Stimulated activated naive CD8-positive, alpha-beta T cell treated with anti-CD3 and anti-CD28 coated beads, Interleukin-15, Interleukin-2, amounts not matched to agents 100 ng/mL and 50 ng/mL, for 24 hours (primary cell): ENCODE measurements around the gene ZNF569.
A peak's percentile ranks its signal among the peaks of the same experiment; 100 is the strongest.
"Not testable (repeated sequence)": the region's sequence is repeated elsewhere in the genome, so short reads cannot be mapped to it uniquely, and the experiment has no call there.

Source experiments
- H3K27ac Mint-ChIP-seq: one replicate; pipeline ENCODE4 v1.8.0; 2021; ENCODE audit warnings: mild to moderate bottlenecking, mixed read lengths
- H3K27me3 Mint-ChIP-seq: one replicate; pipeline ENCODE4 v1.8.0; 2021; ENCODE audit warnings: mixed read lengths
- H3K36me3 Mint-ChIP-seq: one replicate; pipeline ENCODE4 v1.8.0; 2021; ENCODE audit warnings: low read depth, mixed read lengths
- H3K4me1 Mint-ChIP-seq: one replicate; pipeline ENCODE4 v1.8.0; 2021; ENCODE audit warnings: low read depth, mixed read lengths
- H3K4me3 Mint-ChIP-seq: one replicate; pipeline ENCODE4 v1.8.0; 2021; ENCODE audit warnings: mild to moderate bottlenecking, mixed read lengths
- H3K9me3 Mint-ChIP-seq: one replicate; pipeline ENCODE4 v1.8.0; 2021; ENCODE audit warnings: mixed read lengths

Gene ZNF569

DNA sequence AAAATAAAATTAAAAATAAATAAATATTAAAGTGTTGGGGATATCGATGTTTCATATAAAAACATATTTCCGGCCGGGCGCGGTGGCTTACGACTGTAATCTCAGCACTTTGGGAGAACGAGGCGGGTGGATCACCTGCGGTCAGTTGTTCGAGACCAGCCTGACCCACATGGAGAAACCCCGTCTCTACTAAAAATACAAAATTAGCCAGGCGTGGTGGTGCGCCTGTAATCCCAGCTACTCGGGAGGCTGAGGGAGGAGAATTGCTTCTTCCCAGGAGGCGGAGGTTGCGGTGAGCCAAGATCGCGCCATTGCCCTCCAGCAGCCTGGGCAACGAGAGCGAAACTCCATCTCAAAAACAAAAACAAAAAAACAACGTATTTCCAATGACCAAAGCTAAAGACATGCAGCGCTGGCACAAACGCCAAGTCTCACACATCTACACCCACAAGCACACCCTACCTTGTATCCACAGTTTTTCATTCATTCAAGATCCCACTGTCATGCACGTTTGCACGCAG, 907 bp downstream of the ZNF569 start:
- Mint-ChIP-seq H3K27ac (peak overlapping the region; percentile 95), H3K36me3 (peaks cover 36% of the 10 kb centered on the region), H3K4me1 (peaks cover 40% of the 10 kb centered on the region), H3K27me3 (no peaks in the 10 kb centered on the region), H3K4me3 (peak overlapping the region; percentile 99), H3K9me3 (peaks cover 19% of the 10 kb centered on the region)

DNA sequence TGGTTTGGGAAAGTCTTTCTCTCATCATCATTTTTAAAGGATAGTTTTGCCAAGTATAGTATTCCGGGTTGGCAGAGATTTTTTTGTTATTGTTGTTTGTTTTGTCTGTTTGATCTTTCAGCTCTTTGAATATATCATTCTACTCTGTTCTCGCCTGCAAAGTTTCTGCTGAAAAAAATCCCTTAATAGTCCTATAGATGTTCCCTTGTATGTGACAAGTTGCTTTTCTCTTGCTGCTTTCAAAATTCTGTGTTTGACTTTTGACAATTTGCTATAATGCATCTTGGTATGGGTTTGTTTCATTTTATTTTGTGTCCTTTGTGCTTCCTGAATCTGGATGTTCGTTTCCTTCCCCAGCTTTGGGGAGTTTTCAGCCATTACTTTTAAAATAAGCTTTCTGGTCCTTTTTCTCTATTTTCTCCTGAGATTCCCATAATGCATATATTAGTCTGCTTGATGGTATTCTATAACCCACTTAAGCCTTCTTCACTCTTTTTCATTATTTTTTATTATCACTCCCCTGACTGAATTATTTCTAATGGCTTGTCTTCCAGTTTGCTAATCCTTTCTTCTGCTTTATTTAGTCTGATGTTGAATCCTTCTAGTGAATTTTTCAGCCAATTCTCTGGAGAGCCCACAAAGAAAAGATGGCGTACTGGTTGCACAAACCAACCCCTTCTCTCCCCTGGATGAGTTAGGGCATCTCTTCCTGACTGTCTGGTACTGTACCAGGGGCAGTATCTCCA, 14.6 kb downstream of the ZNF569 start:
- H3K4me1 Mint-ChIP-seq = no peaks in the 10 kb centered on the region
- H3K36me3 Mint-ChIP-seq = peaks cover 83% of the 10 kb centered on the region
- no peaks in the 10 kb centered on the region for H3K27me3 Mint-ChIP-seq
- H3K27ac Mint-ChIP-seq = no peak overlapping the region
- H3K4me3 Mint-ChIP-seq = no peak overlapping the region
- H3K9me3 Mint-ChIP-seq = peaks cover 69% of the 10 kb centered on the region

DNA sequence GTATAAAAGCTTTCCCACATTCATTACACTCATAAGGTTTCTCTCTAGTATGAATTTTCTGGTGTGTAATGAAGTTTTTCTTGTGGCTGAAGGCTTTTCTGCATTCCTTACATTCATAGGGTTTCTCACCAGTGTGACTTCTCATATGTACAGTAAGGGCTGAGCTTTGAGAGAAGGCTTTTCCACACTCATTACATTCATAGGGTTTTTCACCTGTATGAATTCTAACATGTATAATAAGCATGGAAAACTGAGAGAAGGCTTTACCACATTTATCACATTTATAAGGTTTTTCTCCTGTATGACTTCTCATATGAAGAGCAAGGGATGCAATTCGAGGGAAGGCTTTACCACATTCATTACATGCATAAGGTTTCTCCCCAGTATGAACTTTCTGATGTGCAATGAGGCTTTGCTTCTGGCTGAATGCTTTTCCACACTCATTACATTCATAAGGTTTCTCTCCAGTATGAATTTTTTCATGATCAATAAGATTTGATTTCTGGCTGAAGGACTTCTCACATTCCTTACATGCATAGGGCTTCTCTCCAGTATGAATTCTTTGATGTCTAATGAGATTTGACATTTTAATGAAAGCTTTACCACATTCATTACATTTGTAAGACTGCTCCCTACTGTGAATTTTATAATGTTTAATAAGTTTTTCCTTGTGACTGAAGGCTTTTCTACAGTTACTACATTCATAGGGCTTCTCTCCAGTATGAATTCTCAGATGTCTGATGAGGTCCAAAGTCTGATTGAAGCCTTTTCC, 53.7 kb downstream of the ZNF569 start:
- Mint-ChIP-seq H3K4me1 (no peaks in the 10 kb centered on the region), H3K27me3 (no peaks in the 10 kb centered on the region), H3K4me3 (no peak overlapping the region), H3K9me3 (peaks cover 42% of the 10 kb centered on the region), H3K27ac (no peak overlapping the region), H3K36me3 (peaks cover 75% of the 10 kb centered on the region)

DNA sequence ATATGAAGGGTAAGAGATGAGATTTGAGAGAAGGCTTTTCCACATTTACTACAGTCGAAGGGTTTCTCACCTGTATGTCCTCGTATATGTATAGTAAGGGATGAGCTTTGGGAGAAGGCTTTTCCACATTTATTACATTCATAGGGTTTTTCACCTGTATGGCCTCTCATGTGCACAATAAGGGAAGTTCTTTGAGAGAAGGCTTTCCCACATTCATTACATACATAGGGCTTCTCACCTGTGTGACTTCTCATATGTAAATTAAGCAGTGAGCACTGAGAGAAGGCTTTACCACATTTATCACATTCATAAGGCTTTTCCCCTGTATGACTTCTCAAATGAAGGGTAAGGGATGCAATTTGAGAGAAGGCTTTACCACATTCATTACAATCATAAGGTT, 54.5 kb downstream of the ZNF569 start:
- H3K9me3 Mint-ChIP-seq = peaks cover 41% of the 10 kb centered on the region

DNA sequence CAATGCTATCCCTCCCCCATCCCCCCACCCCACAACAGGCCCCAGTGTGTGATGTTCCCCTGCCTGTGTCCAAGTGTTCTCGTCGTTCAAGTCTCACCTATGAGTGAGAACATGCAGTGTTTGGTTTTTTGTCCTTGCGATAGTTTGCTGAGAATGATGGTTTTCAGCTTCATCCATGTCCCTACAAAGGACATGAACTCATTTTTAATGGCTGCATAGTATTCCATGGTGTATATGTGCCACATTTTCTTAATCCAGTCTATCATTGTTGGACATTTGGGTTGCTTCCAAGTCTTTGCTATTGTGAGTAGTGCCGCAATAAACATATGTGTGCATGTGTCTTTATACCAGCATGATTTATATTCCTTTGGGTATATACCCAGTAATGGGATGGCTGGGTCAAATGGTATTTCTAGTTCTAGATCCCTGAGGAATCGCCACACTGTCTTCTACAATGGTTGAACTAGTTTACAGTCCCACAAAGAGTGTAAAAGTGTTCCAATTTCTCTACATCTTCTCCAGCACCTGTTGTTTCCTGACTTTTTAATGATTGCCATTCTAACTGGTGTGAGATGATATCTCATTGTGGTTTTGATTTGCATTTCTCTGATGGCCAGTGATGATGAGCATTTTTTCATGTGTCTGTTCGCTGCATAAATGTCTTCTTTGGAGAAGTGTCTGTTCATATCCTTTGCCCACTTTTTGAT, 61.0 kb downstream of the ZNF569 start:
- Mint-ChIP-seq H3K9me3 (peaks cover 41% of the 10 kb centered on the region), H3K36me3 (peaks cover 40% of the 10 kb centered on the region)
- not testable (repeated sequence) for H3K4me1 Mint-ChIP-seq, H3K4me3 Mint-ChIP-seq, H3K27me3 Mint-ChIP-seq, H3K27ac Mint-ChIP-seq

More for the DNA sequence above, 54.5 kb downstream of the ZNF569 start:
- no peak overlapping the region for H3K4me3 Mint-ChIP-seq
- peaks cover 75% of the 10 kb centered on the region for H3K36me3 Mint-ChIP-seq
- no peak overlapping the region for H3K27ac Mint-ChIP-seq
- no peaks in the 10 kb centered on the region for H3K4me1 Mint-ChIP-seq
- no peaks in the 10 kb centered on the region for H3K27me3 Mint-ChIP-seq

DNA sequence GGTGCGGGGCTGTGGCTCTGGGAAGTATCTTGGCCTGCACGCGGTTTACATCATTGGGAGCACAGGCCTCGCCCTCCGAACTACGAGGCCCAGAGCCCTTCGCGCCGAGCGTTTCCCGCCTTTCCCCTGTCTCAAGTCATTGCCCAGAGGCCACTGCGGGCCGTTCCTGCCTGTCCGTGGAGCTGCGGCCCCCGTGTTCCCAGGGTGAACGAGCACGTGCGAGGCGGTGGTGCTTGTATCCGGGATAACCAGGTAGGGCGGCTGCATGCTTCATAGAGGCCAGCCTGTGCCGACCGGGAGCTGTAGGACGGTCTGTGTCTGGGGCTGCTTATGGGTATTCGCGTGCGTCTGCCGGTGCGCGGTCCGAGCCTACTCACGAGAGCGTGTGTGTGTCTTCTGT, 63.8 kb downstream of the ZNF569 start:
- Mint-ChIP-seq H3K4me1 (no peaks in the 10 kb centered on the region), H3K36me3 (peaks cover 43% of the 10 kb centered on the region), H3K27ac (no peak overlapping the region)

DNA sequence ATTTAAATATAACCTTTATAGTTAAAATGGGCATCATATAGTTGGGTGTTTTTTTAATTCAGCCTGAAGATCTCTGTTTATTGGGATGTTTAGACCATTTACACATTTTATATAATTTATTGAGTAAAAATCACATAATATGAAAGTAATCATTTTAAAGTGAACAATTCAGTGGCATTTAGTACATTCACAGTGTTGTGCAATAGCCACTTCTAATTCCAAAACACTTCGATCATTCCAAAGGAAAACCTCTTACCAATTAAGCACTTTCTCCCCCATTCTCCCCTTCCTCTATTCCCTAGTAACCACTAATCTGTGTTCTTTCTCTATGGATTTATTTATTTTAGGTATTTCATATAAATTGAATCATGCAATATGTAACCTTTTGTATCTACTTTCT, 66.2 kb downstream of the ZNF569 start:
- Mint-ChIP-seq H3K9me3 (peaks cover 44% of the 10 kb centered on the region), H3K36me3 (peaks cover 32% of the 10 kb centered on the region), H3K4me3 (no peak overlapping the region), H3K4me1 (no peaks in the 10 kb centered on the region), H3K27ac (no peak overlapping the region), H3K27me3 (no peaks in the 10 kb centered on the region)

More for the DNA sequence above, 63.8 kb downstream of the ZNF569 start:
- peaks cover 49% of the 10 kb centered on the region for H3K9me3 Mint-ChIP-seq
- H3K4me3 Mint-ChIP-seq = no peak overlapping the region
- no peaks in the 10 kb centered on the region for H3K27me3 Mint-ChIP-seq

DNA sequence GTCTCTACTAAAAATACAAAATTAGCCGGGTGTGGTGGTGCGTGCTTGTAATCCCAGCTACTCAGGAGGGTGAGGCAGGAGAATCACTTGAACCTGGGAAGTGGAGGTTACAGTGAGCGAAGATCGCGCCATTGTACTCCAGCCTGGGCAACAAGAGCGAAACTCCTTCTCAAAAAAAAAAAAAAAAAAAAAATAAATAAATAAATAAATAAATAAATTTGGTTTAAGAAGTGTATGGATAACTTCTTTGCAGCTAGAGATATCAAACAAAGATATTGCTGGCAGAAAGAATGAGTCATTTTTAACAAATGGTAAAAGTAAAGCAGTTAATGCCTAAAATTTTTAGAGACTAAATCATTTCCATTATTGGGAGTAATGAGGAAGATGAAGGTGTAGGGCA, 75.8 kb downstream of the ZNF569 start:
- Mint-ChIP-seq H3K9me3 (peaks cover 52% of the 10 kb centered on the region), H3K36me3 (peaks cover 57% of the 10 kb centered on the region)
- H3K27ac Mint-ChIP-seq, H3K27me3 Mint-ChIP-seq, H3K4me3 Mint-ChIP-seq, H3K4me1 Mint-ChIP-seq: not testable (repeated sequence)

DNA sequence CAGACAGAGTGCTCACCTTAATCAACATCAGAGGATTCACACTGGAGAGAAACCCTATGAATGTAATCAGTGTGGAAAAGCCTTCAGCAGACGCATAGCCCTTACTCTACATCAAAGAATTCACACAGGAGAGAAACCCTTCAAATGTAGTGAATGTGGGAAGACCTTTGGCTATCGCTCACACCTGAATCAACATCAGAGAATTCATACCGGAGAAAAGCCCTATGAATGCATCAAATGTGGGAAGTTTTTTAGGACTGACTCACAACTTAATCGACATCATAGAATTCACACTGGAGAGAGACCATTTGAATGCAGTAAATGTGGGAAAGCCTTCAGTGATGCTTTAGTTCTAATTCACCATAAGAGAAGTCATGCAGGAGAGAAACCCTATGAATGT, 78.0 kb downstream of the ZNF569 start:
- Mint-ChIP-seq H3K27me3 (no peaks in the 10 kb centered on the region), H3K9me3 (peaks cover 54% of the 10 kb centered on the region), H3K36me3 (peaks cover 69% of the 10 kb centered on the region), H3K4me3 (no peak overlapping the region), H3K4me1 (no peaks in the 10 kb centered on the region), H3K27ac (no peak overlapping the region)

DNA sequence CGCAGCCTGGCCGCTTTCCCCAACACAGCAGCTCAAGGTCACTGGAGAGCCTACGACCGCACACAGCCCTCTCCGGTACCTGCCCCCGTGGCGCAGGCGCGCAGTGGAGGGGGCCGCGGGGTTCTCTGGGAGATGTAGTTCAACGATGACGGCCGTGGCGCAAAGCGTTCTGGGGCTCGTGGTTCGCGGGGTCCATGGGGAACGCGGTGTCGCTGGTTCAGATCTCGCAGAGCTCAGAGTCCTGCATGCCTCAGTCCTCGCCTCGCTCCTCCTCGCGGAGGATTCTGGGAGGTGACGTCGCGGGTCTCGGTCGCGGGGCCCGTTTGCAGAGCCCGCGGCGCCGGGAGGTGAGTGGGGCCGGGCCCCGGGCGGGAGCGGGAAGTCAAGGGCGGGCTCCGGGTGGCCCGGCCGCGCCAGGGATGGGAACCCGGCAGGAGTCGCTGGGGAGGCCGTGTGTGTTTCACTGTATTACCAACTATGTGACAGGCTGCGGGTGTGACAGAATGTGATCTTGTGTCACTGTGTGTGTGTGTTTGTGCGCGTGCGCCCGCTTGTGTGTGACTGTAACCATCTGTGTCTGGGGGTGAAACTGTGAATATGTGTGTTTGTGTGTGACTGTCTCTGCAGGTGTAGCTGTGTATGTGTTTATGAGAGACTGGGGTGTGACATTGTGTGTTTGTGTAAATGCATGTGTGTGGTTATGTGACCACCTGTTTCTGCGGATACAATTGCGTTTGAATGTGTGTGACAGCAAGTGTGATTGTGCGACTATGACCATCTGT, 96.2 kb downstream of the ZNF569 start, which contains the start of gene ZNF527:
TSS of gene ZNF527 (plus strand) at position 220 of the 782 bp plus-strand sequence. CDS start 3,100 bp downstream, outside the sequence.
- peak within 1 kb of the TSS; percentile 97 for H3K4me3 Mint-ChIP-seq
- peaks cover 18% of the 10 kb centered on the region for H3K36me3 Mint-ChIP-seq
- peak within 1 kb of the TSS; percentile 98 for H3K27ac Mint-ChIP-seq
- peaks cover 18% of the 10 kb centered on the region for H3K4me1 Mint-ChIP-seq
- H3K9me3 Mint-ChIP-seq = peaks cover 16% of the 10 kb centered on the region
- no peaks in the 10 kb centered on the region for H3K27me3 Mint-ChIP-seq

DNA sequence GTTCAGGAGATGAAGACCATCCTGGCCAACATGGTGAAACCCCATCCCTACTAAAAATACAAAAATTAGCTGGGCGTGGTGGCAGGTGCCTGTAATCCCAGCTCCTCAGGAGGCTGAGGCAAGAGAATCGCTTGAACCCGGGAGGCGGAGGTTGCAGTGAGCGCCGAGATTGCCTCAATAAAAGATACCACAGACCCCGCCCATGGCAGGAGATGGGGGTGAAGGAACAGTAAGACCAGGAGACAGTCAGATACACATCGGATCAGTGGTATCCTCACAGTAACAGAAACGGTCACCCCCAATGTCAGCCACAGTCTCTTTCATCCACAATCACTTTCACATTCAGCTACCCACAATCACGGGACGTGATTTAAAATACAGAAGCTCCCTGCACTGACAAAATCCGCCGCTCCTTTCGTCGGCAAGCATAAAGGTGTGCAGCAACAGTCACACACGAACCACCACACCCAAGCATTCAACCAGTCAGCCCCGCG, 96.8 kb downstream of the ZNF569 start:
- Mint-ChIP-seq H3K9me3 (peaks cover 22% of the 10 kb centered on the region), H3K36me3 (peaks cover 18% of the 10 kb centered on the region), H3K27ac (peak overlapping the region; percentile 98), H3K4me3 (peak overlapping the region; percentile 97), H3K4me1 (peaks cover 18% of the 10 kb centered on the region)
- H3K27me3 Mint-ChIP-seq = not testable (repeated sequence)

DNA sequence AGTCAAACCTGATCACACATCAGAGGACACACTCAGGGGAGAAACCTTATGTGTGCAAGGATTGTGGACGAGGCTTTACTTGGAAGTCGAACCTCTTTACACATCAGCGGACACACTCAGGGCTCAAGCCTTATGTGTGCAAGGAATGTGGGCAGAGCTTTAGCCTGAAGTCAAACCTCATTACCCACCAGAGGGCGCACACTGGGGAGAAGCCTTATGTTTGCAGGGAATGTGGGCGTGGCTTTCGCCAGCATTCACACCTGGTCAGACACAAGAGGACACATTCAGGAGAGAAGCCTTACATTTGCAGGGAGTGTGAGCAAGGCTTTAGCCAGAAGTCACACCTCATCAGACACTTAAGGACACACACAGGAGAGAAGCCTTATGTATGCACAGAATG, 104.5 kb downstream of the ZNF569 start:
- Mint-ChIP-seq H3K27me3 (no peaks in the 10 kb centered on the region), H3K9me3 (peaks cover 59% of the 10 kb centered on the region), H3K36me3 (peaks cover 67% of the 10 kb centered on the region), H3K27ac (no peak overlapping the region), H3K4me3 (no peak overlapping the region), H3K4me1 (no peaks in the 10 kb centered on the region)

DNA sequence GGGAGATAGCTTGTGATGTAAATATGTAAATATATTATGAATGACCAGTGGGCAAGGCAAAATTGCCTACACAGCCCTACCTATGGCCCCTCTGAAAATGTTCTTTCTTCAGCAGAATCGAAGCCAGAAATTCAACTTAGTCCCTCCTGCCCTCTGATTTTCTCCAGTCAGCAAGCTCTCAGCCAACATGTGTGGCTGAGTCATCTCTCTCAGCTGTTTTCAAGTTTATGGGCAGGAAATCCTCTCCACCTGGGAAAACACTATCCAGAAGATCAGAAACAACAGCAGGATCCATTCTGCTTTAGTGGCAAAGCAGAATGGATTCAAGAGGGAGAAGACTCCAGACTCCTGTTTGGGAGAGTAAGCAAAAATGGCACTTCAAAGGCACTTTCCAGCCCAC, 105.2 kb downstream of the ZNF569 start:
- H3K27ac Mint-ChIP-seq = no peak overlapping the region
- no peaks in the 10 kb centered on the region for H3K4me1 Mint-ChIP-seq
- no peaks in the 10 kb centered on the region for H3K27me3 Mint-ChIP-seq
- H3K9me3 Mint-ChIP-seq = peaks cover 62% of the 10 kb centered on the region
- H3K4me3 Mint-ChIP-seq = no peak overlapping the region
- peaks cover 74% of the 10 kb centered on the region for H3K36me3 Mint-ChIP-seq
